ENCODE results near the gene ZNF792.
"Not testable (repeated sequence)": the region's sequence is repeated elsewhere in the genome, so short reads cannot be mapped to it uniquely, and the experiment has no call there.

Gene ZNF792

DNA sequence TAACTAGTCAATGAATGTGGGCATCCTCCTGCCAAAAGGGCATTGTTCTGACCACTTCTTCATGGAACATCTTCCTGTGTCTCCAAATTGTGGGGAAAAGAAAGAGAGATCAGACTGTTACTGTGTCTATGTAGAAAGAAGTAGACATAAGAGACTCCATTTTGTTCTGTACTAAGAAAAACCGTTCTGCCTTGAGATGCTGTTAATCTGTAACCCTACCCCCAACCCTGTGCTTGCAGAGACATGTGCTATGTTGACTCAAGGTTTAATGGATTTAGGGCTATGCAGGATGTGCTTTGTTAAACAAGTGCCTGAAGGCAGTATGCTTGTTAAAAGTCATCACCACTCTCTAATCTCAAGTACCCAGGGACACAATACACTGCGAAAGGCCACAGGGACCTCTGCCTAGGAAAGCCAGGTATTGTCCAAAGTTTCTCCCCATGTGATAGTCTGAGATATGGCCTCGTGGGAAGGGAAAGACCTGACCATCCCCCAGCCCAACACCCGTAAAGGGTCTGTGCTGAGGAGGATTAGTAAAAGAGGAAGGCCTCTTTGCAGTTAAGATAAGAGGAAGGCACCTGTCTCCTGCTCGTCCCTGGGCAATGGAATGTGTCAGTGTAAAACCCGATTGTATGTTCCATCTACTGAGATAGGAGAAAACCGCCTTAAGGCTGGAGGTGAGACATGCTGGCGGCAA is 43.8 kb downstream of the ZNF792 start:
- DNase-seq (ENCODE audit: low spot score): not testable (repeated sequence)

DNA sequence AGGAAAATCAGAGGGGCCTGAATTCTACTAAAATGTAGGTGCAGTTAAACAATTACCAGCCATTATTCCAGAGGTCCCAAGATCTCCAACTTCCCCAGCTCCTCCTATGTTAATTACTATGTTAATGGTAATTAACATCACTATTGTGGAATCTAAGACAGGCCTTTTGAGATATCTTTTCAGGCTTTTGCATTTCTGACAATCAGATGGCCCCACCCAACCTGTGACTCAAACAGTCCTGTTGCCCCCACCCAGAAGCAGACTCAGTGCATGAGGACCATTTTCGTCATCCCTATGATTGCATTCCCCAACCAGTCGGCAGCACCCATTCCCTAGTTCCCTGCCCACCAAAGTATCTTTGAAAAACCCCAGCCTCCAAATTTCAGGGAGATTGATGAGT is 45.8 kb downstream of the ZNF792 start:
- no peak for DNase-seq (ENCODE audit: low spot score)

DNA sequence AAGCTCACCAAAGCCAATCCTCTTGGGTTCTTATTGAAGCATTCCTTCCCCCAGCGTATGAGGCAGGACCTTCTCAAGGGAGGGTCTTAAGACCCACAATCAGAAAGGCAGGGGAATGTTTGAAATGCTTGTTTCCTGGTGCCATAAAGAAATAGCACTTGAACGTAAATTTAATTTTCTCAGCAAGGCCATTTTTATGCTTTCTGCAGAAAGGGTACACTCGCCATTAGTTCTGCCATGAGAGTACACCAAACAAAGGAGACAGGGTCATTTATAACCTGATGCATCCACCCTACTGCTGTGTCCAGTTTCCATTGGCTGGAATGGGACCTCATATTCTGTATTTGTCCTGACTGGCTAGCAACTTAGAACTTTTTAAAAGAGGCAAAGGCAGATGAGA is 46.9 kb downstream of the ZNF792 start:
- not testable (repeated sequence) for DNase-seq (ENCODE audit: low spot score)

DNA sequence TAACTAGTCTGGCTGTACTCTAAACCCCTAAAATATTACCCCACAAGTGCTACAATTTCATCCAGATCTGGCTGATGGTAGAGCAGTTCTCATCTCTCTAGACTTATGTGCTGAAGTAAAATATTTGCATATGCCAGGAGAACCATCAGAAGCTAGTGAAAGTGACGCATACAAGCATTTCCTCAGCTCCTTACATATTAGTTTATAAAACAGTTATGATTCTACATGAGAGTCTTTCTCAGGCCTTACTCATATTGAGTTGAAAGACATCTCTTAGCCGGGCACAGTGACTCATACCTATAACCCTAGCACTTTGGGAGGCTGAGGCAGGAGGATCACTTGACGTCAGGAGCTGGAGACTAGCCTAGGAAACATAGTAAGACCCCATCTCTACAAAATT is 53.3 kb downstream of the ZNF792 start:
- no peak for DNase-seq (ENCODE audit: low spot score)

Data from cerebellar cortex (tissue), 1 donor.